Measurements from ENCODE around the gene GAN. TPM values are rescaled to one million over a fixed set of nuclear protein-coding genes. Genes with fewer than 3 reads are reported as not detected.

The GAN gene
- total RNA-seq, 1 donor from 2014 or later, result 25.5 TPM

DNA sequence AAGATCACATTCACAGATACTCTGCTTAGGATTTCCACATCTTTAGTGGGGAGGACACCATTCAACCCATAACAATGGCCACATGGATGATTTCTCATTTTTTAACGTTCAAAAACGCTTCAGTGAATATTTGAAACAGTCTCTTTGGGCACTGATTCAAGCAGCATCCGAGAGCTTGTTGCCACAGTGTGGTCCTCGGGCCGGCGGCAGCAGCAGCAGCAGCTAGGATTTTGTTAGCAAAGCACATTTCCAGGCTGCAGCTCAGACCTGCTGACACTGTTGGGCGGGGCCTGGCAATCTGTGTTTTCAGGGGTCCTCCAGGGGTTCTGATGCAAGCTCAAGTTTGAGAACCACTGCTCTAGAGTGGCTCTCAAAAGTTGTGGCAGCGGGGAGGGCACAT, 102.0 kb downstream of the GAN start:
- Mint-ChIP-seq H3K27me3 (ENCODE audit: insufficient read depth, low read depth) (peaks cover 11% of the 10 kb centered on the region), H3K27ac (no peak overlapping the region), H3K36me3 (no peaks in the 10 kb centered on the region), H3K4me1 (peaks cover 46% of the 10 kb centered on the region), H3K4me3 (no peak overlapping the region), H3K9me3 (no peaks in the 10 kb centered on the region)
- no peaks in the 10 kb centered on the region for H3K79me2 ChIP-seq (ENCODE audit: low read depth)
- H3K9ac ChIP-seq, result no peak overlapping the region
- H3K27me3 ChIP-seq, result no peaks in the 10 kb centered on the region
- no peaks in the 10 kb centered on the region for H4K20me1 ChIP-seq (ENCODE audit: low read depth)
- no peaks in the 10 kb centered on the region for H3K36me3 ChIP-seq
- no peak overlapping the region for H3K4me2 ChIP-seq
- H3K4me1 ChIP-seq, result peaks cover 16% of the 10 kb centered on the region
- no peaks in the 10 kb centered on the region for H3K9me3 ChIP-seq (ENCODE audit: low read depth)
- H3K4me3 ChIP-seq, result no peak overlapping the region
- no peak for TF ChIP-seq EZH2 (IDR thresholded peaks at IDR 0.05)
- TF ChIP-seq, protein P1, sequence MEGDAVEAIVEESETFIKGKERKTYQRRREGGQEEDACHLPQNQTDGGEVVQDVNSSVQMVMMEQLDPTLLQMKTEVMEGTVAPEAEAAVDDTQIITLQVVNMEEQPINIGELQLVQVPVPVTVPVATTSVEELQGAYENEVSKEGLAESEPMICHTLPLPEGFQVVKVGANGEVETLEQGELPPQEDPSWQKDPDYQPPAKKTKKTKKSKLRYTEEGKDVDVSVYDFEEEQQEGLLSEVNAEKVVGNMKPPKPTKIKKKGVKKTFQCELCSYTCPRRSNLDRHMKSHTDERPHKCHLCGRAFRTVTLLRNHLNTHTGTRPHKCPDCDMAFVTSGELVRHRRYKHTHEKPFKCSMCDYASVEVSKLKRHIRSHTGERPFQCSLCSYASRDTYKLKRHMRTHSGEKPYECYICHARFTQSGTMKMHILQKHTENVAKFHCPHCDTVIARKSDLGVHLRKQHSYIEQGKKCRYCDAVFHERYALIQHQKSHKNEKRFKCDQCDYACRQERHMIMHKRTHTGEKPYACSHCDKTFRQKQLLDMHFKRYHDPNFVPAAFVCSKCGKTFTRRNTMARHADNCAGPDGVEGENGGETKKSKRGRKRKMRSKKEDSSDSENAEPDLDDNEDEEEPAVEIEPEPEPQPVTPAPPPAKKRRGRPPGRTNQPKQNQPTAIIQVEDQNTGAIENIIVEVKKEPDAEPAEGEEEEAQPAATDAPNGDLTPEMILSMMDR (IDR thresholded peaks at IDR 0.05), result no peak
- TF ChIP-seq EZH2phosphoT487 (IDR thresholded peaks at IDR 0.05), result no peak
- no peak overlapping the region for H2AFZ ChIP-seq (replicated peaks)
- DNase-seq (ENCODE audit: low spot score), result no peak
- no peak overlapping the region for H3K27ac ChIP-seq
- H3F3A ChIP-seq (ENCODE audit: low read depth), result peaks cover 8% of the 10 kb centered on the region

DNA sequence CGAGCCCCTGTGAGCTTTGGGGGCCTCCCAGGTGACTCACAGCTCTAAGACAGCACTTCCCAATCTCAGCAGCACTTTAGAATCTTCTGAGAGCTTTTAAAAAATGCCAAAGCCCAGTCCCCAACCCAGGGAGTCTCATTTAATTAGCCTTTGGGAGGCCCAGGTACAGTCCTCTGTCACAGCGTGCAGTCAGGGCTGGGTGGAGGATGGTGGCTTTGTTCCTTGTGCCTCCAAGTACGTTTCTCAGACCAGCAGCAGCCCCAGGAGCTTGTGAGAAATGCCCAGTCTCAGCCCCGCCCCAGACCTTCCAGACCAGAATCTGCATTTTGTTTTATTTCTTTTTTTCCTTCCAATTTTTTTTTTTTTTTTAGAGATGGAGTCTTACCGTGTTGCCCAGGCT, 102.4 kb downstream of the GAN start:
- Mint-ChIP-seq H3K27me3 (ENCODE audit: insufficient read depth, low read depth) (peaks cover 12% of the 10 kb centered on the region), H3K4me3 (no peak overlapping the region), H3K27ac (no peak overlapping the region), H3K36me3 (no peaks in the 10 kb centered on the region), H3K9me3 (no peaks in the 10 kb centered on the region), H3K4me1 (peaks cover 43% of the 10 kb centered on the region)
- Histone ChIP-seq H3K4me2 (no peak overlapping the region), H3K36me3 (no peaks in the 10 kb centered on the region), H3K4me3 (no peak overlapping the region), H3K27me3 (no peaks in the 10 kb centered on the region), H3K9ac (no peak overlapping the region), H3K9me3 (ENCODE audit: low read depth) (no peaks in the 10 kb centered on the region), H3K27ac (no peak overlapping the region), H3K4me1 (peaks cover 16% of the 10 kb centered on the region), H2AFZ (replicated peaks) (no peak overlapping the region), H4K20me1 (ENCODE audit: low read depth) (no peaks in the 10 kb centered on the region), H3K79me2 (ENCODE audit: low read depth) (no peaks in the 10 kb centered on the region), H3F3A (ENCODE audit: low read depth) (peaks cover 8% of the 10 kb centered on the region)
- no peak for DNase-seq (ENCODE audit: low spot score)
- TF ChIP-seq EZH2phosphoT487 (IDR thresholded peaks at IDR 0.05), result no peak
- no peak for TF ChIP-seq EZH2 (IDR thresholded peaks at IDR 0.05)
- TF ChIP-seq, protein P1 (IDR thresholded peaks at IDR 0.05), result no peak

DNA sequence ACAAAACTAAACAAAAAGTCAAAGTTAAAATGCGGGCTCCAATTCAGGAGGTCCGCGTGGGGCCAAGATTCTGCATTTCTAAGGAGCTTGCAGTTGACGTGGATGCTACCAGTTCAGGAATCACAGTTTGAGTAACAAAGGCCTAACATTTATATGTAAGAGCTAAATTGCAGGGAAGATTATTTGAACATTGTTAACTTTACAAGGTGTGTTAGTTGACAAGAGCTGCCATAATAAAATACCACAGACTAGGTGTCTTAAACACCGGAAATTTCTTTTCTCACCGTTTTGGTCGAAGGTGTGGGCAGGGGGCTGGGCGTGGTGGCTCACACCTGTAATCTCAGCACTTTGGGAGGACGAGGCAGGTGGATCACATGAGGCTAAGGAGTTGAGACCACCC, 105.0 kb downstream of the GAN start:
- peaks cover 3% of the 10 kb centered on the region for H3K27me3 Mint-ChIP-seq (ENCODE audit: insufficient read depth, low read depth)
- H3K4me1 Mint-ChIP-seq, result peaks cover 24% of the 10 kb centered on the region
- H3K27ac Mint-ChIP-seq, result no peak overlapping the region
- Histone ChIP-seq H3K36me3 (no peaks in the 10 kb centered on the region), H3K9ac (no peak overlapping the region), H3K27ac (no peak overlapping the region), H4K20me1 (ENCODE audit: low read depth) (no peaks in the 10 kb centered on the region), H3K4me2 (no peak overlapping the region), H3K4me3 (no peak overlapping the region), H3K9me3 (ENCODE audit: low read depth) (no peaks in the 10 kb centered on the region), H3K4me1 (peaks cover 9% of the 10 kb centered on the region), H3K79me2 (ENCODE audit: low read depth) (no peaks in the 10 kb centered on the region), H3F3A (ENCODE audit: low read depth) (peaks cover 8% of the 10 kb centered on the region), H2AFZ (replicated peaks) (no peak overlapping the region), H3K27me3 (no peaks in the 10 kb centered on the region)
- H3K4me3 Mint-ChIP-seq, result no peak overlapping the region
- H3K36me3 Mint-ChIP-seq, result no peaks in the 10 kb centered on the region
- no peak for DNase-seq (ENCODE audit: low spot score)
- peaks cover 5% of the 10 kb centered on the region for H3K9me3 Mint-ChIP-seq
- TF ChIP-seq EZH2phosphoT487 (IDR thresholded peaks at IDR 0.05) (no peak), EZH2 (IDR thresholded peaks at IDR 0.05) (no peak)
- TF ChIP-seq, protein P1 (IDR thresholded peaks at IDR 0.05), result no peak
